Left colon (tissue), 2 donors: Measurements from ENCODE around the gene SIMC1. TPM values are rescaled to one million over a fixed set of nuclear protein-coding genes. Genes with fewer than 3 reads are reported as not detected.
A peak's percentile ranks its signal among the peaks of the same experiment; 100 is the strongest.

Experiments
- ATAC-seq: fragments of 200-7000 bp; cut with Tn5 transposase; one replicate; pipeline ENCODE4 v1.9.1; 2020; ENCODE audit warnings: mild to moderate bottlenecking, moderate library complexity
- DNase-seq, 2 donors: peaks; one replicate each; pipeline ENCODE4 v3.0.0-alpha.2; 2020
- intact Hi-C, 2 donors: fragments of 100-400 bp; cut with DNase I in 1 of 2; cut with micrococcal nuclease in 1 of 2; formaldehyde crosslinking; loops; one replicate each; pipeline versions ENCODE4 v1.11.2 to v1.14.0; 2022; cut with DNase I, micrococcal nuclease
- total RNA-seq, 2 donors: library from RNA; stranded (reverse); fragmentation: NEBNext Ultra II Directional; extraction: Animal tissue kit (Norgen Biotek cat#: 25700); gene quantifications; one replicate each; pipeline ENCODE4 v1.2.1, GENCODE V29; 2021
- donor health status: DM: no; HTN: no; CAD: no.
- donor health status: DM: yes; HTN: yes; CAD: no.

The SIMC1 gene
- total RNA-seq, 2 donors from 2014 or later, result 22.5 to 28.7 TPM

- intact Hi-C loops, result no loop called here
- ATAC-seq (no peak), DNase-seq (no peak)
Observed at GRCh38 chr5:176379881-176380280, 141.7 kb downstream of the SIMC1 start.

DNA sequence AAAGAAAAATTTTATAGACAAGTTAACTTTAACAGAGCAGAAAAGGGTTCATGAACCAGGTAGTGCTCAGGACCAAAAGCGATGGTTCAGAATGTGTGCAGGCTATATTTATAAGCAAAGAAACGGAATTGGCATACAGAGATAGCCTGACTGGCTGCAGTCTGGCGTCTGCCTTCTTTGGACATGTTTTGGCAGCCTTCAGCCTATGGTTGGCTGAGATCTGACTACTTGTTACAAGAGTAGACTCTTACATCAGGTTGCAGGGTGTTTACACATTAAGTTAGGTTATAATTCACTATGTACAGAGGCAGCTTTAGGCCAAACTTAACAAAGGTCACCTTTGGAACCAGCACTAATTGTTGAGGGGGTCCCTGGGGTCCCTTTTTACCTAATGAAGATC, 143.2 kb downstream of the SIMC1 start:
- intact Hi-C loops, result no loop called here
- DNase-seq (no peak), ATAC-seq (no peak)

- ATAC-seq (no peak), DNase-seq (no peak)
- intact Hi-C loops, result no loop called here
Observed at GRCh38 chr5:176381979-176382378, 143.8 kb downstream of the SIMC1 start.

- intact Hi-C loops, result no loop called here
- DNase-seq (no peak), ATAC-seq (no peak)
Observed at GRCh38 chr5:176382721-176383120, 144.5 kb downstream of the SIMC1 start.

DNA sequence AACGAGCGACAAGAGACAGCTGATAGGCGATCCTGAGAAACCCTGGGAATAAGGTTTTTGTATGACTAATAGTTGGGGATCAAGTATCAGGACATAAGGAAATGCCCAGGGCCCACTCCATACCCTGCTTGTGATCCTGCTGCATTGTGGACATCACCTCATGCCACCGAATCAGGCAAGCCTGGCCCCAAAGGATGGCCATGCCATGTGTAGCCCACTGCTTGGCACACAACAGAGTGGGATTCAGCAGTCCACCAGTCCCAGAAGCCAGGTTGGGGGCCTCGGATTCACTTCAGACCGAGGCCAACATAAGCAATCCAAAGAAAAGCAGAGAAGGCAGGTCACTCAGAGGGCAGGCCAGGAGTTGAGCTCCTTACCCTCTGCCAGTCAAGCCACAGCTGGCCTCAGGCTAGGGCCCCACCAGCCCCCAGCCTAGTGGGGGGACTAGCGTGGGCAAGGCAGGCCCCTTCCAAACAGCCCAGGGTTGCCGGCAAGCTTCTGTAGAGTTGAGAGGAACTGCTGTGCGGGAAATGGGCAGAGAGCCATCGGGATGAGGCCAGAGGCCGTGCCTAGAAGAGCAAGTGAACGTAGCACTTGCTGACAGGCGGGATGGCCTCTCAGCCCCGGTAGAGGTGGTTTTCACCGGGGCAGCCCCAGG, 145.2 kb downstream of the SIMC1 start:
- intact Hi-C loops, result no loop called here

GRCh38 chr5:176383961-176384360, 145.7 kb downstream of the SIMC1 start:
- intact Hi-C loops, result no loop called here
- DNase-seq (no peak), ATAC-seq (no peak)

More for the DNA sequence above, 145.2 kb downstream of the SIMC1 start:
- ATAC-seq, result no peak
- no peak for DNase-seq

DNA sequence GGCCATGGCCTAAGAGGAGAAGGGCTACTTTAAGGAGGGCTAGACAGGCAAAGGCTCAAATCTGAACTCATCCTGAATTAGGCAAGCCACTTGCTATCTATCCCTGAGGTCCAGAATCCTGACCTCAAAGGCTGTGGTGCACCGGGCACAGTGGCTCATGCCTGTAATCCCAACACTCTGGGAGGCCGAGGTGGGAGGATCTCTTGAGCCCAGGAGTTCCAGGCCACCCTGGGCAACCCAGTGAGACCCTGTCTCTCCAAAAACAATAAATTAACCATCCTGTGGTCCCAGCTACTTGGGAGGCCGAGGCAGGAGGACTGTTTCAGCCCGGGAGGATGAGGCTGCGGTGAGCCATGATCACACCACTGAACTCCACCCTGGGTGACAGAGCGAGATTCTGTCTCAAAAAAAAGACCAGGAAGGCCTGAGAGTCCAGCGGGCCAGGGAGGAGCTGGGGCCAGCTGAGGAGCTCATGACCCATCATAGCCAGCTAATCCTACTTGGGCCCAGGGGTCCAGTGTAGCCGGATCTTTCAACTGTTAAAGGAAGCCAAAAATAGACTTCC, 146.2 kb downstream of the SIMC1 start:
- ATAC-seq, result no peak
- no peak for DNase-seq
- intact Hi-C loops, result no loop called here

DNA sequence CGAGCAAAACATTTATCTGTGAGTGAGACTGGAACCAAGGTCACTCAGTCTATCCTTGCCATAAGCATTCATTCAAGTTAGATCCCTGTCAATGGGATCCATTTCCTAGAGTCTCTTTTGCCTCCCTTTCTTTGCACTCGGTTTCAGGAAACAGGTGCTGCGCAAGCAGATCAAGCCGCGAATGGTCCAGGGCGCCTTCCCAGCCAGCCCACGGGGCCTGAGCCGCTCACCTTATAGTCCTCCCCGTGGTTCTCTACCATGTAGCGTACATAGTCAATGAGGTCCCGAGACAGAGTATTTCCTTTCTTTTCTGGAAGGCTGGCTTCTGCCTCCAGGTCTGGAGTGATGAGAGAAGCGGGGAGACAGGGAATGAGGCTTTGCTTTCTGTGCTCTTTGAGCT, 146.8 kb downstream of the SIMC1 start:
- ATAC-seq, result no peak
- intact Hi-C loops, result no loop called here
- no peak for DNase-seq

- DNase-seq (no peak), ATAC-seq (no peak)
- intact Hi-C loops, result no loop called here
Observed at GRCh38 chr5:176386491-176386890, 148.3 kb downstream of the SIMC1 start.

GRCh38 chr5:176387384-176387925, 149.2 kb downstream of the SIMC1 start:
- intact Hi-C loops, result no loop called here
- ATAC-seq (no peak), DNase-seq (no peak)

DNA sequence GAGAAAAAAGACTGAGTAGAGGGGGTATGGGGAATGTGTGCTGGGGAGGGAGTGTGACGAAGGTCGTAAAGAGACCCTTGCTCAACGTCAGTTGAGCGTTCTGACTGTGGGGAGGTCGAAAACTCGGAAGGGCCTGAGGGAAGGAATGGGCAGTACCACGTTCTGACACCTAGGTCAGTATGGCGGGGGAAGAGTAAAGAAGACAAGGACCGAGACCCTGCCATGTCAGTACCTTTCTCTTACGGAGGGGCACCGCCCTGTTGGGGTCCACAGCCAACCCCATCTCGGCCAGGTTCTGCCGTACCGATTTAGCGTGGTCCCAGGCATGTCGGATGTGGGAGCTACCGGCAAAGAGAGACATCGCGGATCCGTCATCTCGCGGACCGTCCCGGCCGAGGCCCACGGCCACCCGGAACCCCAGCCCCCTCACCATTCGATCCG, 149.8 kb downstream of the SIMC1 start:
- intact Hi-C loops, result no loop called here
- no peak for ATAC-seq
- DNase-seq, result no peak

DNA sequence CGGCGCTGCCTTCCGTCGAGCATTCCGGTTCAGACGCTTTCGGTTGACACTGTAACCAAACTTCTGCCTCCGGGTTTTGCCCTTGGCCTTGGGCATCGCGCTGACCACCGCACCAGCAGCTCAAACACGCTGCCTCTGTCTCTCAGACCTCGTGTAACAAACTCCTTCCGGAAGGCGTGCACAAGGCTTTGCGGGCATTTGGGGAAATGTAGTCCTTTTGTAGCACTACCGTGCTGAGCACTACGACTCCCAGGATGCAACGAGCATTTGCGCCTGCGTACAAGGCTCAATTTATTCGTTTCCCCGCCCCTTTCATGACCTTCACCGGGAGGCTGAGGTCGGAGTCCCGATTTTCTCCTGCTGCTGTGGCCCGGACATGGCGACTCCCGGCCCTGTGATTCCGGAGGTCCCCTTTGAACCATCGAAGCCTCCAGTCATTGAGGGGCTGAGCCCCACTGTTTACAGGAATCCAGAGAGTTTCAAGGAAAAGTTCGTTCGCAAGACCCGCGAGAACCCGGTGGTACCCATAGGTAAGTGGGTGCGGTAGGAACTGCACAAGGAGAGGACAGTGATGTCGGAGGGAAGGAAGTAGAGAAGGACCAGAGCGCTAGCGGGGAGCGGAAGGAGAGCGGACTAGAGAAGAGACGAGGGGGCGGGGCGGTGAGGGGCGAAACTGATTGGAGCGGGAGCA, 150.4 kb downstream of the SIMC1 start, which contains the start of the genes HIGD2A and NOP16:
TSS of gene HIGD2A (plus strand) at position 308 of the 691 bp plus-strand sequence. CDS start at position 377, 69 bp downstream.
TSS of gene NOP16 (minus strand) at position 155 of the 691 bp plus-strand sequence. CDS start at position 96, 59 bp downstream.
- intact Hi-C loops, result no loop called here
- peak; percentile 100 for DNase-seq
- ATAC-seq, result peak; percentile 89

GRCh38 chr5:176389135-176390123, 151.2 kb downstream of the SIMC1 start:
- DNase-seq (no peak), ATAC-seq (peak; percentile 38)
- intact Hi-C loops, result no loop called here

DNA sequence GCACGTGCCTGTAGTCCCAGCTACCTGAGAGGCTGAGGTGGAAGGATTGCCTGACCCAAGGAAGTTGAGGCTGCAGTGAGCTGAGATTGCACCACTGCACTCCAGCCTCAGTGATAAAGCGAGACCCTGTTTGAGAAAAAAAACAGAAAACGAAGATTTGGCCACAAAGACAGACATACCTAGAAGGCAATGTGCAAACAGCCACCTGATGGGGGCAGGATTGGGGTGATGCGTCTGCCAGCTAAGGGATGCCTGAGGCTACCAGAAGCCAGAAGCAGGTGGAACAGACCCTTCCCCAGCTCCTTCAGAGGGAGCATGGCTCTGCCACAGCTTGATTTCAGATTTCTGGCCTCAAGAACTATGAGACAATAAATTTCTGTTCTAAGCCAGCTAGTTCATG, 153.3 kb downstream of the SIMC1 start:
- ATAC-seq (no peak), DNase-seq (no peak)
- intact Hi-C loops, result no loop called here

GRCh38 chr5:176391999-176392398, 153.8 kb downstream of the SIMC1 start:
- DNase-seq, result no peak
- intact Hi-C loops, result no loop called here
- ATAC-seq, result no peak

DNA sequence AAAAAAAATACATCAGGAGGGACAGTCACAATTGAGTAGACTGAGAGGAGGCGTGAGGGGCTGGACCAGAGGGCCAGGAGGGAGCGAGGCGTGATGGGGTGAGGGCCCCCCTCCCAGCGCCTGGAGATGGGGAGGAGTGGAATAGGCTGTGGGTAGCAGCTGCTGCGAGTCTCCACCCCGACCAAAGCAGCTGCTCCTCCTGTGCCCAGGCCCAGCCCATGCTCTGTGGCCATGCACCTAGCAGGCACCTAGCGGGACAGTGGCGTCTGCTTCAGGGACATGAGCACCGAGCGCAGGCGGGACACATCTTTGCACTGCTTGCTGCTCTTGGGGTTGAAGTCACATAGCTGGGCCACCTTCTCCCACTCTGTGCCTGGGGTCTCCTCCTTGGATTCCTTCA, 154.3 kb downstream of the SIMC1 start:
- no peak for ATAC-seq
- intact Hi-C loops, result no loop called here
- DNase-seq, result no peak

DNA sequence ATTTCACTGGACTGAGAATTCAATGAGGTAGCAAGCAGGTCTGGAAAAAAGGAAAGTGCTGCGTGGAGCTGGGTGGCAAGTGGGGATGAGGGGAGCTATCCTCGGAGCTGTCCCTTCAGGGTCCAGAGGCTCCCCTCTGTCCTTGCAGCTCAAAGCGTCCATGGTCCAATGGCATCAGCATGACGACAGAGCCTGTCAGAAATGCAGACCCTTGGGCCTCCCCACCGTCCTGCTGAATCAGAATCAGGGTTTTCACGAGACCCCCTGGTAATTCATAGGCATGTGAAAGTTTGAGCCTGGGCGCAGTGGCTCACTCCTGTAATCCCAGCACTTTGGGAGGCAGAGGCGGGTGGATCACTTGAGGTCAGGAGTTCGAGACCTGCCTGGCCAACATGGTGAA, 155.9 kb downstream of the SIMC1 start:
- DNase-seq (no peak), ATAC-seq (no peak)
- intact Hi-C loops, result no loop called here

- ATAC-seq (no peak), DNase-seq (no peak)
- intact Hi-C loops, result no loop called here
Observed at GRCh38 chr5:176394881-176395675, 156.9 kb downstream of the SIMC1 start.
